H9 (cell line): ENCODE data around the gene KY. TPM values are rescaled to one million over a fixed set of nuclear protein-coding genes. Genes with fewer than 3 reads are reported as not detected.

ENCODE experiments used
- DNase-seq: peaks from one replicate; pipeline ENCODE4 v3.0.0-alpha.2; 2017
- H2AFZ ChIP-seq: one replicate; pipeline ENCODE4 v1.6.1; 2013; ENCODE audit warnings: mild to moderate bottlenecking, low read length, control low read depth, moderate library complexity
- H2AK5ac ChIP-seq: 2 replicates; pipeline ENCODE4 v1.6.1; 2013; ENCODE audit warnings: low read length, control low read depth, mixed read lengths; ENCODE audit not compliant: insufficient read length
- H2BK120ac ChIP-seq: one replicate; pipeline ENCODE4 v1.6.1; 2013; ENCODE audit warnings: low read depth, mild to moderate bottlenecking, low read length, control low read depth, inconsistent platforms; ENCODE audit not compliant: poor library complexity, severe bottlenecking
- H2BK12ac ChIP-seq: 2 replicates; pipeline ENCODE4 v1.6.1; 2013; ENCODE audit warnings: low read length, control low read depth, mixed read lengths, low read depth; ENCODE audit not compliant: insufficient read length
- H2BK15ac ChIP-seq: 2 replicates; pipeline ENCODE4 v1.6.1; 2013; ENCODE audit warnings: low read depth, low read length, control low read depth
- H2BK20ac ChIP-seq: one replicate; pipeline ENCODE4 v1.6.1; 2013; ENCODE audit warnings: low read depth, mild to moderate bottlenecking, low read length, control low read depth, inconsistent platforms; ENCODE audit not compliant: poor library complexity, severe bottlenecking
- H2BK5ac ChIP-seq: 2 replicates; pipeline ENCODE4 v1.6.1; 2013; ENCODE audit warnings: low read length, control low read depth, mixed read lengths; ENCODE audit not compliant: insufficient read length
- H3K14ac ChIP-seq: 2 replicates; pipeline ENCODE4 v1.6.1; 2013; ENCODE audit warnings: low read length, control low read depth; ENCODE audit not compliant: insufficient read depth
- H3K18ac ChIP-seq: 2 replicates; pipeline ENCODE4 v1.6.1; 2013; ENCODE audit warnings: low read depth, mild to moderate bottlenecking, mixed read lengths, low read length, control low read depth; ENCODE audit not compliant: insufficient read length
- H3K23ac ChIP-seq: 2 replicates; pipeline ENCODE4 v1.6.1; 2013; ENCODE audit warnings: low read length, control low read depth, mixed read lengths, low read depth; ENCODE audit not compliant: insufficient read length
- H3K23me2 ChIP-seq: 2 replicates; pipeline ENCODE4 v1.6.1; 2013; ENCODE audit warnings: low read depth, mild to moderate bottlenecking, mixed read lengths, low read length, control low read depth; ENCODE audit not compliant: insufficient read length, poor library complexity, severe bottlenecking
- H3K27ac ChIP-seq: 2 replicates; pipeline ENCODE4 v1.5.1; 2013; ENCODE audit warnings: low read length, control low read depth, mixed read lengths, low read depth; ENCODE audit not compliant: insufficient read length
- H3K27me3 ChIP-seq: 2 replicates; pipeline ENCODE4 v1.6.1; 2013; ENCODE audit warnings: low read length, control low read depth, inconsistent platforms; ENCODE audit not compliant: insufficient read depth
- H3K4ac ChIP-seq: 2 replicates; pipeline ENCODE4 v1.6.1; 2013; ENCODE audit warnings: low read depth, mild to moderate bottlenecking, control low read depth, inconsistent platforms, low read length, moderate library complexity
- H3K4me1 ChIP-seq: 2 replicates; pipeline ENCODE4 v1.6.1; 2013; ENCODE audit warnings: low read length, control low read depth, inconsistent platforms; ENCODE audit not compliant: insufficient read depth
- H3K4me2 ChIP-seq: 2 replicates; pipeline ENCODE4 v1.6.1; 2013; ENCODE audit warnings: low read length, control low read depth, mixed read lengths; ENCODE audit not compliant: insufficient read length, insufficient read depth
- H3K56ac ChIP-seq: 2 replicates; pipeline ENCODE4 v1.6.1; 2013; ENCODE audit warnings: low read depth, mild to moderate bottlenecking, mixed read lengths, low read length, control low read depth; ENCODE audit not compliant: insufficient read length
- H3K79me1 ChIP-seq: 2 replicates; pipeline ENCODE4 v1.6.1; 2013; ENCODE audit warnings: low read depth, mild to moderate bottlenecking, moderate library complexity, low read length, control low read depth, inconsistent platforms; ENCODE audit not compliant: insufficient read depth, poor library complexity, severe bottlenecking
- H3K79me2 ChIP-seq: 2 replicates; pipeline ENCODE4 v1.6.1; 2013; ENCODE audit warnings: low read length, control low read depth, inconsistent platforms; ENCODE audit not compliant: insufficient read depth
- H3K9ac ChIP-seq: 2 replicates; pipeline ENCODE4 v1.6.1; 2013; ENCODE audit warnings: low read length, control low read depth, mixed read lengths; ENCODE audit not compliant: insufficient read length; ENCODE audit errors: extremely low read depth
- H3K9me3 ChIP-seq: one replicate; pipeline ENCODE4 v1.6.1; 2013; ENCODE audit warnings: low read depth, low read length, inconsistent platforms; ENCODE audit not compliant: control insufficient read depth
- H3T11ph ChIP-seq: one replicate; pipeline ENCODE4 v1.6.1; 2013; ENCODE audit warnings: mild to moderate bottlenecking, low read length, control low read depth, inconsistent platforms
- H4K20me1 ChIP-seq: one replicate; pipeline ENCODE4 v1.6.1; 2013; ENCODE audit not compliant: control insufficient read depth, insufficient read length, insufficient read depth
- H4K5ac ChIP-seq: 2 replicates; pipeline ENCODE4 v1.6.1; 2013; ENCODE audit warnings: low read depth, mild to moderate bottlenecking, mixed read lengths, low read length, control low read depth; ENCODE audit not compliant: insufficient read length
- H4K8ac ChIP-seq: replicated peaks from 2 replicates; pipeline ENCODE4 v1.6.1; 2013; ENCODE audit warnings: low read length, control low read depth, mixed read lengths, low read depth; ENCODE audit not compliant: insufficient read length
- H4K91ac ChIP-seq: 2 replicates; pipeline ENCODE4 v1.6.1; 2013; ENCODE audit warnings: low read depth, mild to moderate bottlenecking, moderate library complexity, mixed read lengths, low read length, control low read depth; ENCODE audit not compliant: insufficient read length
- H3K27ac Mint-ChIP-seq, 3 experiments: 2 replicates in 2 of 3; 3 replicates in 1 of 3; pipeline ENCODE4 v1.8.0; 2020 to 2021; ENCODE audit warnings: mixed read lengths in 3 of 3, mild to moderate bottlenecking in 1 of 3, moderate library complexity in 1 of 3
- H3K27me3 Mint-ChIP-seq: 2 replicates; pipeline ENCODE4 v1.8.0; 2021; ENCODE audit warnings: low read depth, mild to moderate bottlenecking, moderate library complexity, mixed read lengths
- H3K36me3 Mint-ChIP-seq, 3 experiments: 2 replicates in 2 of 3; 3 replicates in 1 of 3; pipeline ENCODE4 v1.8.0; 2020 to 2021; ENCODE audit warnings: low read depth in 3 of 3, mixed read lengths in 3 of 3; ENCODE audit not compliant: insufficient read depth in 1 of 3
- H3K4me1 Mint-ChIP-seq, 2 experiments: 2 replicates each; pipeline ENCODE4 v1.8.0; 2020; ENCODE audit warnings: mixed read lengths in 2 of 2
- H3K4me3 Mint-ChIP-seq, 2 experiments: 2 replicates in 1 of 2; 3 replicates in 1 of 2; pipeline ENCODE4 v1.8.0; 2020 to 2021; ENCODE audit warnings: mild to moderate bottlenecking in 2 of 2, mixed read lengths in 2 of 2, moderate library complexity in 1 of 2
- H3K9me3 Mint-ChIP-seq, 2 experiments: 2 replicates in 1 of 2; 3 replicates in 1 of 2; pipeline ENCODE4 v1.8.0; 2020; ENCODE audit warnings: mild to moderate bottlenecking in 2 of 2, mixed read lengths in 2 of 2, moderate library complexity in 1 of 2
- WGBS: extraction: QIAGEN DNeasy Blood & Tissue Kit; methylation state at CpG from one replicate; pipeline ENCODE4 v1.1.7; 2013; ENCODE audit warnings: missing lambda C conversion rate, low lambda C conversion rate, mixed read lengths; ENCODE audit not compliant: insufficient read length; ENCODE audit errors: extremely low coverage; 5-methylcytosine and 5-hydroxymethylcytosine counted together
- total RNA-seq: library from RNA; stranded (reverse); gene quantifications from 2 replicates; pipeline ENCODE4 v1.2.1, GENCODE V29; 2021
- TF ChIP-seq, protein P1 (sequence below): fragments of 200-600 bp; sonication (generic); conservative IDR thresholded peaks from 3 replicates; pipeline ENCODE4 v1.8.0; 2021; ENCODE audit warnings: antibody characterized with exemption, mild to moderate bottlenecking

KY gene
- total RNA-seq, 1 experiment from 2014 or later, result not detected

DNA sequence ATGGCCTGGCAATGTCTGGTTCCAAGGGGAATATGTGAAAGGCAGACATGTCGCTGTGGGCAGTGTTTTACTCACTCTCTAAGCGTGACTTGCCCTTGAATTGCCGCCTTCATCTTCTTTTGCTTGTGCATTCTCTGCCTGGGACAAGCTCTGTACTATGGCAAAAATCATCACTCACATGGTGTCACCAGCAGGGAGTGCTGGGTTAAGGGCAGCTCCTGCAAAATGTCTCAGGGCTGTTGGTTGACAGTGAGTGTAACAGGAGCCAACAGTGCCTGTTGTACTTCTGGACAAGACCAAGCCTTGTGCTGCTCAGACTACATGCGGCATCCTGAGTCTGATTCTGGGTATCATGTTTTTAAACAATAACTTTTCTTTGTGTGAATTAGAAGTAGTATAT is 45.3 kb upstream of the KY start:
- Mint-ChIP-seq H3K4me3 (no peak overlapping the region), H3K27ac (no peak overlapping the region), H3K4me1 (peaks cover 8 to 13% of the 10 kb centered on the region in 2 experiments), H3K27me3 (peaks cover 90% of the 10 kb centered on the region), H3K36me3 (no peaks in the 10 kb centered on the region), H3K9me3 (no peaks in the 10 kb centered on the region)
- Histone ChIP-seq H3T11ph (no peak overlapping the region), H3K27ac (no peak overlapping the region), H3K9ac (no peak overlapping the region), H2AK5ac (no peak overlapping the region), H3K9me3 (no peaks in the 10 kb centered on the region), H2AFZ (no peak overlapping the region), H3K14ac (no peak overlapping the region), H3K23ac (no peak overlapping the region), H3K4me2 (no peak overlapping the region), H3K79me2 (no peaks in the 10 kb centered on the region), H4K5ac (no peak overlapping the region), H2BK12ac (no peak overlapping the region), H4K20me1 (no peaks in the 10 kb centered on the region), H2BK15ac (no peak overlapping the region), H2BK5ac (no peak overlapping the region), H3K27me3 (peaks cover 23% of the 10 kb centered on the region; the same call in 1 of the 2 replicates), H3K56ac (no peak overlapping the region), H4K8ac (no peak overlapping the region), H3K18ac (no peak overlapping the region), H4K91ac (no peak overlapping the region), H3K4me1 (no peaks in the 10 kb centered on the region), H2BK20ac (no peak overlapping the region), H2BK120ac (no peak overlapping the region), H3K79me1 (no peaks in the 10 kb centered on the region), H3K23me2 (no peaks in the 10 kb centered on the region), H3K4ac (no peak overlapping the region)
- DNase-seq, result no peak
- no CpG with 5 or more reads among the region's 4 CpGs for WGBS
- TF ChIP-seq, protein P1, sequence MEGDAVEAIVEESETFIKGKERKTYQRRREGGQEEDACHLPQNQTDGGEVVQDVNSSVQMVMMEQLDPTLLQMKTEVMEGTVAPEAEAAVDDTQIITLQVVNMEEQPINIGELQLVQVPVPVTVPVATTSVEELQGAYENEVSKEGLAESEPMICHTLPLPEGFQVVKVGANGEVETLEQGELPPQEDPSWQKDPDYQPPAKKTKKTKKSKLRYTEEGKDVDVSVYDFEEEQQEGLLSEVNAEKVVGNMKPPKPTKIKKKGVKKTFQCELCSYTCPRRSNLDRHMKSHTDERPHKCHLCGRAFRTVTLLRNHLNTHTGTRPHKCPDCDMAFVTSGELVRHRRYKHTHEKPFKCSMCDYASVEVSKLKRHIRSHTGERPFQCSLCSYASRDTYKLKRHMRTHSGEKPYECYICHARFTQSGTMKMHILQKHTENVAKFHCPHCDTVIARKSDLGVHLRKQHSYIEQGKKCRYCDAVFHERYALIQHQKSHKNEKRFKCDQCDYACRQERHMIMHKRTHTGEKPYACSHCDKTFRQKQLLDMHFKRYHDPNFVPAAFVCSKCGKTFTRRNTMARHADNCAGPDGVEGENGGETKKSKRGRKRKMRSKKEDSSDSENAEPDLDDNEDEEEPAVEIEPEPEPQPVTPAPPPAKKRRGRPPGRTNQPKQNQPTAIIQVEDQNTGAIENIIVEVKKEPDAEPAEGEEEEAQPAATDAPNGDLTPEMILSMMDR, result no peak
